ENCODE data around the gene OXLD1.

- TF ChIP-seq CTCF (IDR thresholded peaks at IDR 0.05): no peak
- no peak for TF ChIP-seq POLR2A (IDR thresholded peaks at IDR 0.05)
- no peak for TF ChIP-seq POLR2AphosphoS5 (IDR thresholded peaks at IDR 0.05)
These were observed 6.5 kb upstream of the OXLD1 start for GRCh38 chr17:81672954-81673353.
